DND-41 (cell line): ENCODE measurements around the gene FAM83B.

Experiments
- ATAC-seq: fragments of 200-7000 bp; cut with Tn5 transposase; 3 replicates; pipeline ENCODE4 v1.9.1; 2021; ENCODE audit warnings: low read depth; ENCODE audit not compliant: insufficient read depth
- DNase-seq: peaks from one replicate; pipeline ENCODE4 v3.0.0-alpha.2; 2020
- H2AFZ ChIP-seq: 2 replicates; pipeline ENCODE4 v1.6.0; 2012; ENCODE audit warnings: low read depth, low read length
- H3K27ac ChIP-seq: 2 replicates; pipeline ENCODE4 v1.5.1; 2012; ENCODE audit warnings: low read length, inconsistent platforms
- H3K27me3 ChIP-seq: fragments of 200-600 bp; sonication (generic); 2 replicates; pipeline ENCODE4 v1.6.0; 2012; ENCODE audit warnings: low read length, mild to moderate bottlenecking, inconsistent platforms; ENCODE audit not compliant: insufficient read depth, poor library complexity
- H3K36me3 ChIP-seq: 2 replicates; pipeline ENCODE4 v1.5.1; 2012; ENCODE audit warnings: low read length, inconsistent platforms; ENCODE audit not compliant: insufficient read depth
- H3K4me1 ChIP-seq: 2 replicates; pipeline ENCODE4 v1.5.1; 2012; ENCODE audit warnings: mild to moderate bottlenecking, low read length; ENCODE audit not compliant: insufficient read depth
- H3K4me2 ChIP-seq: 2 replicates; pipeline ENCODE4 v1.6.0; 2012; ENCODE audit warnings: mild to moderate bottlenecking, moderate library complexity, low read length, inconsistent platforms; ENCODE audit not compliant: insufficient read depth
- H3K4me3 ChIP-seq, 2 experiments: fragments of 200-600 bp in 1 of 2; shearing (Covaris generic) in 1 of 2; 2 replicates each; pipeline ENCODE4 v1.5.1; 2012 to 2016; ENCODE audit warnings: inconsistent platforms in 2 of 2, low read length in 2 of 2, mild to moderate bottlenecking in 2 of 2, low read depth in 1 of 2, moderate library complexity in 1 of 2
- H3K79me2 ChIP-seq: 2 replicates; pipeline ENCODE4 v1.6.0; 2012; ENCODE audit warnings: low read length, inconsistent platforms; ENCODE audit not compliant: insufficient read depth
- H3K9ac ChIP-seq: 2 replicates; pipeline ENCODE4 v1.6.0; 2012; ENCODE audit warnings: low read depth, mild to moderate bottlenecking, inconsistent platforms, low read length, moderate library complexity
- H3K9me3 ChIP-seq: 2 replicates; pipeline ENCODE4 v1.5.1; 2012; ENCODE audit warnings: low read length, moderate library complexity, mild to moderate bottlenecking, inconsistent platforms; ENCODE audit not compliant: insufficient read depth, severe bottlenecking
- H4K20me1 ChIP-seq: 2 replicates; pipeline ENCODE4 v1.6.0; 2012; ENCODE audit warnings: low read length; ENCODE audit not compliant: insufficient read depth
- EZH2 ChIP-seq: IDR thresholded peaks from 3 replicates; pipeline ENCODE4 v1.6.1; 2012; ENCODE audit warnings: borderline replicate concordance, low read depth, mild to moderate bottlenecking, moderate library complexity, low read length, inconsistent platforms; ENCODE audit not compliant: severe bottlenecking
- TF ChIP-seq, protein P1 (sequence below): IDR thresholded peaks from 2 replicates; pipeline ENCODE4 v1.5.1; 2012; ENCODE audit warnings: borderline replicate concordance, low read length, moderate library complexity, mild to moderate bottlenecking; ENCODE audit not compliant: poor library complexity, severe bottlenecking; ENCODE audit errors: extremely low read depth

FAM83B gene

DNA sequence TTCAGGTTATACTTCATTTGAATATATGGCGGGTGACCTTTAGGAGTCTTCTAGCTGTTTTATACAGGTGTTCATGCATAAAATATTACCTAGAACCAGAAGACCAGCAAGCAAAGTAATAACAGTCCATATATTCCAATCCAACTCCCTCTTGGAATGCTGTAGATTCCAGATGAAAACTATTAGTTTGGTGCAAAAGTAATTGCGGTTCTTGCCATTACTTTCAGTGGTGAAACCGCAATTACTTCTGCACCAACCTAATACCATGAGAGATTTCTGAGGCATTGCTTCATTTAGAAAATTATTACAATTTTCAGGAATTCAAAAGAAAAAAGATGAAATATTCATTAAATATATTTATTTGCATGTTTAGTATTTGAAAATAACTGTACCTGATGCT, 62.6 kb downstream of the FAM83B start:
- no peaks in the 10 kb centered on the region for H3K79me2 ChIP-seq
- H3K27ac ChIP-seq: no peak overlapping the region
- TF ChIP-seq, protein P1, sequence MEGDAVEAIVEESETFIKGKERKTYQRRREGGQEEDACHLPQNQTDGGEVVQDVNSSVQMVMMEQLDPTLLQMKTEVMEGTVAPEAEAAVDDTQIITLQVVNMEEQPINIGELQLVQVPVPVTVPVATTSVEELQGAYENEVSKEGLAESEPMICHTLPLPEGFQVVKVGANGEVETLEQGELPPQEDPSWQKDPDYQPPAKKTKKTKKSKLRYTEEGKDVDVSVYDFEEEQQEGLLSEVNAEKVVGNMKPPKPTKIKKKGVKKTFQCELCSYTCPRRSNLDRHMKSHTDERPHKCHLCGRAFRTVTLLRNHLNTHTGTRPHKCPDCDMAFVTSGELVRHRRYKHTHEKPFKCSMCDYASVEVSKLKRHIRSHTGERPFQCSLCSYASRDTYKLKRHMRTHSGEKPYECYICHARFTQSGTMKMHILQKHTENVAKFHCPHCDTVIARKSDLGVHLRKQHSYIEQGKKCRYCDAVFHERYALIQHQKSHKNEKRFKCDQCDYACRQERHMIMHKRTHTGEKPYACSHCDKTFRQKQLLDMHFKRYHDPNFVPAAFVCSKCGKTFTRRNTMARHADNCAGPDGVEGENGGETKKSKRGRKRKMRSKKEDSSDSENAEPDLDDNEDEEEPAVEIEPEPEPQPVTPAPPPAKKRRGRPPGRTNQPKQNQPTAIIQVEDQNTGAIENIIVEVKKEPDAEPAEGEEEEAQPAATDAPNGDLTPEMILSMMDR: no peak
- no peak for TF ChIP-seq EZH2
- H2AFZ ChIP-seq: no peak overlapping the region
- H3K36me3 ChIP-seq: no peaks in the 10 kb centered on the region
- H3K9me3 ChIP-seq: no peaks in the 10 kb centered on the region
- H3K27me3 ChIP-seq: no peaks in the 10 kb centered on the region
- DNase-seq (no peak), ATAC-seq (no peak)
- H3K9ac ChIP-seq: no peak overlapping the region
- no peak overlapping the region for H3K4me2 ChIP-seq
- no peaks in the 10 kb centered on the region for H3K4me1 ChIP-seq
- no peaks in the 10 kb centered on the region for H4K20me1 ChIP-seq
- no peak overlapping the region for H3K4me3 ChIP-seq

DNA sequence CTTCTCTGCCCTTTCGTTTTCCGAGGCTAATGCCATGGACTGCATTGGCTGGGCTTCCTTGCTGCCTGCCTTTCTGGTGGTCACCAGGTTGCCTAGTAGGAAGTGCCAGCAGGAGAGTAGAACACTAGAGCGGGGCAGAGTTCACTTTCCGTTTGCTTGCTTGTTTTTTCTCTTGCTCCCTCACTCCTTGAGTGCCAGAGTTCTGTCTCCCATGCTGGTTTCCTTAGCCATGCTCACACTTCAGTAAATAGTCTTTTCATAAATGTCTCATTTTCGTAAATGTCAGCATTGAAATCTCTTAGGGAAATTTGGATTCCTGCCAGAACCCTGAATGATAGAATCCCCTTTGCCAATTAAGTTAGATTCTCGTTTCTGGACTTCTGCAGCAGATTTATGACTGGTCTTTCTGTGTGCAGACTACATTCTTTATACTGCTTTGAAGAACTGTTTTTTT, 63.9 kb downstream of the FAM83B start:
- DNase-seq (no peak), ATAC-seq (no peak)
- no peak overlapping the region for H2AFZ ChIP-seq
- no peaks in the 10 kb centered on the region for H3K9me3 ChIP-seq
- no peak overlapping the region for H3K27ac ChIP-seq
- H4K20me1 ChIP-seq: no peaks in the 10 kb centered on the region
- no peaks in the 10 kb centered on the region for H3K79me2 ChIP-seq
- TF ChIP-seq EZH2: no peak
- TF ChIP-seq, protein P1: no peak
- no peaks in the 10 kb centered on the region for H3K27me3 ChIP-seq
- no peaks in the 10 kb centered on the region for H3K36me3 ChIP-seq
- H3K4me1 ChIP-seq: no peaks in the 10 kb centered on the region
- no peak overlapping the region for H3K4me3 ChIP-seq
- no peak overlapping the region for H3K9ac ChIP-seq
- H3K4me2 ChIP-seq: no peak overlapping the region

DNA sequence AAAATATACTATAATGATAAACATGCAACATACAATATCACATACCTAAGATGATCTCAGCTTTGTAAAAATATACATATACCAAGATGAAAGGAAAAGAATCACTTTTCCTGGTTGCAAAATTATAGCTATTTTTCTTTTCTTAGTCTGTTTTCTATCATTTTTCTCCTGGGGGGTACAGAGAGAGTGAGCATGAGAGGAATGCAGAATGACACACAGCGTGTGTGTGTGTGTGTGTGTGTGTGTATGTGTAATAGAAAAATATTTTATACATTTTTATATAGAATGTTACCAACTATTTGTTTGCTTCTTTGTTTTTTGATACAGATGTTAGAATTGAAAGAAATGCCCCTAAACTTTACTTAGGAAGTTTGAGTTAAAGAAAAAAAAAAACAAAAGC, 64.3 kb downstream of the FAM83B start:
- no peaks in the 10 kb centered on the region for H3K4me1 ChIP-seq
- H3K36me3 ChIP-seq: no peaks in the 10 kb centered on the region
- H4K20me1 ChIP-seq: no peaks in the 10 kb centered on the region
- H3K9me3 ChIP-seq: no peaks in the 10 kb centered on the region
- no peak overlapping the region for H3K9ac ChIP-seq
- ATAC-seq (no peak), DNase-seq (no peak)
- no peak overlapping the region for H3K4me3 ChIP-seq
- no peaks in the 10 kb centered on the region for H3K27me3 ChIP-seq
- no peak overlapping the region for H2AFZ ChIP-seq
- H3K79me2 ChIP-seq: no peaks in the 10 kb centered on the region
- TF ChIP-seq EZH2: no peak
- TF ChIP-seq, protein P1: no peak
- H3K27ac ChIP-seq: no peak overlapping the region
- no peak overlapping the region for H3K4me2 ChIP-seq

DNA sequence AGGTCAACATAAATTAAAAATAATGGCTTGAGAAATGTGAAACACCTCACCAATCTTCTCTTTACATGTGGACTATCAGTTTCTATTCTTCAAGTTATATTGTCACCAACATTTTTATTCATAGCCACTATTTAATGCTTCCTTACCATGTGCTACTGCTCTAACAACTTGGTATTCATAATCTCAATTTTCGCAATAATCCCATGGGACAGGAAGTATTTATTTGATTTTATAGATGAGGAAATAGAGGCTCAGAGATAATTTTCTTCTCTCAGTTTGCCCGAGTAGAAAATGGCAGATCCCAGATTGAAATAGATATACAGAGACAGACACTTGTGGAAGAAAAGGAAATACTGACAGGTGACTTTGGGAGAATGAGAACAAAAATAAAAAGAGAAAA, 66.6 kb downstream of the FAM83B start:
- H2AFZ ChIP-seq: no peak overlapping the region
- no peaks in the 10 kb centered on the region for H3K79me2 ChIP-seq
- H3K4me3 ChIP-seq: no peak overlapping the region
- no peaks in the 10 kb centered on the region for H4K20me1 ChIP-seq
- no peaks in the 10 kb centered on the region for H3K9me3 ChIP-seq
- H3K27ac ChIP-seq: no peak overlapping the region
- H3K4me2 ChIP-seq: no peak overlapping the region
- no peak for TF ChIP-seq EZH2
- TF ChIP-seq, protein P1: no peak
- no peaks in the 10 kb centered on the region for H3K4me1 ChIP-seq
- H3K9ac ChIP-seq: no peak overlapping the region
- DNase-seq (no peak), ATAC-seq (no peak)
- no peaks in the 10 kb centered on the region for H3K36me3 ChIP-seq
- no peaks in the 10 kb centered on the region for H3K27me3 ChIP-seq
